B cell (primary cell): ENCODE measurements around the gene NUDT3. TPM values are rescaled to one million over a fixed set of nuclear protein-coding genes. Genes with fewer than 3 reads are reported as not detected.

ENCODE experiments used
- ATAC-seq: fragments of 200-7000 bp; cut with Tn5 transposase; one replicate; pipeline ENCODE4 v1.10.0; 2021; ENCODE audit warnings: low read depth, mild to moderate bottlenecking, moderate number of reproducible peaks, moderate library complexity
- CTCF ChIA-PET: fragments of 350-600 bp; sonication (Branson Sonifier 250); formaldehyde crosslinking; loops from one replicate; lab custom pipeline; 2021; ENCODE audit warnings: antibody characterized with exemption, inconsistent platforms; lab: Charles Lee
- POLR2A ChIA-PET: fragments of 350-600 bp; sonication (Branson Sonifier 250); formaldehyde crosslinking; loops from one replicate; lab custom pipeline; 2021; ENCODE audit warnings: antibody characterized with exemption; lab: Charles Lee
- DNase-seq: peaks from one replicate; pipeline ENCODE4 v3.0.0; 2013
- H2AFZ ChIP-seq: 2 replicates; pipeline ENCODE4 v1.6.1; 2012; ENCODE audit warnings: mild to moderate bottlenecking, low read depth, low read length; ENCODE audit not compliant: insufficient read depth, poor library complexity, severe bottlenecking
- H3K27ac ChIP-seq, 2 donors: 1 replicate in 1 of 2; 2 replicates in 1 of 2; pipeline ENCODE4 v1.5.1; 2012 to 2013; ENCODE audit warnings: low read length in 2 of 2, mild to moderate bottlenecking in 2 of 2, moderate library complexity in 1 of 2
- H3K27me3 ChIP-seq, 4 experiments: fragments of 200-600 bp in 1 of 4; sonication (generic) in 1 of 4; replicated peaks in 1 of 4; 1 replicate in 2 of 4; 2 replicates in 2 of 4; pipeline versions ENCODE4 v1.6.1 to v1.7.0; 2013 to 2016; ENCODE audit warnings: low read length in 3 of 4, mild to moderate bottlenecking in 2 of 4, mixed read lengths in 1 of 4, moderate library complexity in 1 of 4; ENCODE audit not compliant: insufficient read depth in 4 of 4, control insufficient read depth in 3 of 4; ENCODE audit errors: control extremely low read depth in 1 of 4
- H3K36me3 ChIP-seq, 2 experiments: replicated peaks in 1 of 2; 1 replicate in 1 of 2; 2 replicates in 1 of 2; pipeline versions ENCODE4 v1.6.1 to v1.7.1; 2013; ENCODE audit warnings: low read length in 1 of 2; ENCODE audit not compliant: insufficient read depth in 2 of 2, control insufficient read depth in 1 of 2; ENCODE audit errors: control extremely low read depth in 1 of 2, extremely low read depth in 1 of 2
- H3K4me1 ChIP-seq, 2 donors: fragments of 200-600 bp in 1 of 2; sonication (generic) in 1 of 2; 1 replicate in 1 of 2; 2 replicates in 1 of 2; pipeline versions ENCODE4 v1.5.1 to v1.6.1; 2013 to 2017; ENCODE audit warnings: low read length in 2 of 2; ENCODE audit not compliant: control insufficient read depth in 2 of 2, insufficient read depth in 2 of 2
- H3K4me2 ChIP-seq: replicated peaks from 2 replicates; pipeline ENCODE3; 2012; ENCODE audit warnings: mild to moderate bottlenecking, low read depth, low read length; ENCODE audit not compliant: poor library complexity, severe bottlenecking
- H3K4me3 ChIP-seq, 5 experiments: fragments of 200-600 bp in 1 of 5; sonication (generic) in 1 of 5; 1 replicate in 3 of 5; 2 replicates in 2 of 5; pipeline versions ENCODE4 v1.5.1 to v1.7.0; 2011 to 2016; ENCODE audit warnings: low read length in 4 of 5, mild to moderate bottlenecking in 4 of 5, low read depth in 2 of 5, control low read depth in 1 of 5, moderate library complexity in 1 of 5; ENCODE audit not compliant: insufficient read depth in 1 of 5; ENCODE audit errors: control extremely low read depth in 1 of 5, extremely low read depth in 1 of 5
- H3K79me2 ChIP-seq: fragments of 200-600 bp; sonication (generic); one replicate; pipeline ENCODE4 v1.6.0; 2016; ENCODE audit warnings: low read length; ENCODE audit not compliant: control insufficient read depth, insufficient read depth
- H3K9ac ChIP-seq: fragments of 200-600 bp; sonication (generic); 2 replicates; pipeline ENCODE4 v1.6.1; 2017; ENCODE audit warnings: mild to moderate bottlenecking, low read length, moderate library complexity
- H3K9me3 ChIP-seq, 3 donors: one replicate each; pipeline versions ENCODE4 v1.6.1 to v1.7.1; 2013; ENCODE audit warnings: low read length in 2 of 3; ENCODE audit not compliant: control insufficient read depth in 2 of 3, insufficient read depth in 1 of 3; ENCODE audit errors: control extremely low read depth in 1 of 3
- H4K20me1 ChIP-seq: 2 replicates; pipeline ENCODE4 v1.6.0; 2012; ENCODE audit warnings: mild to moderate bottlenecking, low read length; ENCODE audit not compliant: insufficient read depth, control insufficient read depth, poor library complexity, severe bottlenecking
- H3K27ac Mint-ChIP-seq: one replicate; pipeline ENCODE4 v1.8.0; 2021; ENCODE audit warnings: mixed read lengths
- H3K27me3 Mint-ChIP-seq: one replicate; pipeline ENCODE4 v1.8.0; 2021; ENCODE audit warnings: mixed read lengths
- H3K4me1 Mint-ChIP-seq: one replicate; pipeline ENCODE4 v1.8.0; 2021; ENCODE audit warnings: mixed read lengths
- H3K4me3 Mint-ChIP-seq: one replicate; pipeline ENCODE4 v1.8.0; 2021; ENCODE audit warnings: mixed read lengths
- H3K9me3 Mint-ChIP-seq: one replicate; pipeline ENCODE4 v1.8.0; 2022; ENCODE audit warnings: mixed read lengths; ENCODE audit not compliant: insufficient read depth
- EZH2 ChIP-seq: IDR thresholded peaks from 2 replicates; pipeline ENCODE4 v1.6.1; 2012; ENCODE audit warnings: borderline replicate concordance, low read depth, mild to moderate bottlenecking, moderate library complexity, low read length; ENCODE audit not compliant: insufficient read depth, poor library complexity, severe bottlenecking
- WGBS: methylation state at CpG from one replicate; pipeline ENCODE4 v1.1.5; 2013; ENCODE audit warnings: missing lambda C conversion rate; ENCODE audit not compliant: insufficient coverage; 5-methylcytosine and 5-hydroxymethylcytosine counted together
- intact Hi-C: fragments of 100-400 bp; cut with micrococcal nuclease; formaldehyde crosslinking; loops from one replicate; pipeline ENCODE4 v1.10.0; 2022
- polyA plus RNA-seq: library from polyadenylated mRNA; depleted of rRNA; stranded (reverse); fragments of >200 nt; gene quantifications from 2 replicates; pipeline ENCODE4 v1.2.3, GENCODE V29; 2012
- total RNA-seq, 2 donors: library from RNA; stranded (reverse); fragments of 120-200 nt in 1 of 2; gene quantifications; 1 replicate in 1 of 2; 2 replicates in 1 of 2; pipeline versions ENCODE4 v1.2.3 to v1.2.4, GENCODE V29; 2013 to 2022
- TF ChIP-seq, protein P1 (sequence below): fragments of 200-600 bp; IDR thresholded peaks from one replicate; pipeline ENCODE4 v1.8.0; 2022; ENCODE audit warnings: antibody characterized with exemption, mild to moderate bottlenecking

Gene NUDT3
- total and polyA plus RNA-seq, 2 donors (not counting 1 experiment from before 2014, with no cell fraction given) = 18.2 to 37.4 TPM

DNA sequence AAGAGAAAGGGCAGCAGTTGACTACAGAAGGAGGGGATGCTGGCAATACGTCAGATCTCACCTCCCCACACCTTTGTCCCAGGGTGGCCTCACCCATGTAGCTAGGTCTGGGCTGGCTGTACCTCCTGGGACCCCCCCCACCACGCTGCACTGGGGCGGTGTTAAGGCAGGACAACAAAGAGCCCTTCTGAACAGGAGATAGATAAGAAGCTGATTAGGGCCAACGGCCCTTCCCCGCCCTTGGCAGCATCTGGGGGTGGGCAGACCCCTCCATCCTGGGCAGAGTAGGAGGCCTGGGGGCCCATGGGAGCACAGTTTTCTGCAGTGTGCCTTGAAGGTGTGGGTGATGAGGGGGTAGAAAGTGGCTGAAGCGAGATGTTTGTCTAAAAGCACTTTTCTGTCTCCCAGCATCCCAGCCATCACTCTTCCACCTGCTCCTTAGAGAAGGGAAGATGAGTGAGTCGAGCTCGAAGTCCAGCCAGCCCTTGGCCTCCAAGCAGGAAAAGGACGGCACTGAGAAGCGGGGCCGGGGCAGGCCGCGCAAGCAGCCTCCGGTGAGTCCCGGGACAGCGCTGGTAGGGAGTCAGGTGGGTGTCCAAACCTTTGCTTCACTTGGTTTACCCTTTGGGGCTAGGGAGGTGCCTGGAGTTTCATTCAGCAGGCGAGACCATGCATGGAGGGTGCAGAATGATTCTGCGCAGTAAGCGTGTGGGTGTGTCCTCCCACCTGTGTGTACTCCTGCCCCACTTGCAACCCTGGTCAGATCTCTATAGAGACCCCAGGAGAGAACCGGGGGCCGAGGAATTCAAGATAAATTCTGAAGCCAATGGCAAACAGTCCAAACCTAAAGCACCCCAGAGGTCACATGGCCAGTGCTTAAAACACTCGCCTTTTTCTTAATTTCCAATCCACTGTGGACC lies 151.9 kb downstream of the NUDT3 start:
- Mint-ChIP-seq H3K27me3 (no peaks in the 10 kb centered on the region), H3K9me3 (no peaks in the 10 kb centered on the region), H3K4me1 (peaks cover 50% of the 10 kb centered on the region), H3K4me3 (no peak overlapping the region), H3K27ac (no peak overlapping the region)
- Histone ChIP-seq H3K79me2 (peaks cover 38% of the 10 kb centered on the region), H3K27ac (peak overlapping the region in 1 of 2 donors; percentile 10), H3K9ac (no peak overlapping the region), H3K4me3 (no peak overlapping the region), H3K4me2 (no peak overlapping the region), H3K36me3 (peaks cover 0 to 36% of the 10 kb centered on the region in 2 experiments), H4K20me1 (peaks cover 63% of the 10 kb centered on the region), H3K4me1 (peaks cover 22 to 30% of the 10 kb centered on the region in 2 donors), H3K9me3 (no peaks in the 10 kb centered on the region), H3K27me3 (no peaks in the 10 kb centered on the region), H2AFZ (no peak overlapping the region)
- ATAC-seq = no peak
- ChIA-PET CTCF (interaction anchor here (0.8 to 1.3 kb wide), 4 partner anchors 9 to 175 kb away, joined by 3 to 4 read pairs (median 4); no protein-coding TSS in a partner anchor), POLR2A (interaction anchor here (0.5 to 0.9 kb wide), 2 partner anchors 17 to 182 kb away, joined by 3 read pairs; no protein-coding TSS in a partner anchor)
- TF ChIP-seq, protein P1, sequence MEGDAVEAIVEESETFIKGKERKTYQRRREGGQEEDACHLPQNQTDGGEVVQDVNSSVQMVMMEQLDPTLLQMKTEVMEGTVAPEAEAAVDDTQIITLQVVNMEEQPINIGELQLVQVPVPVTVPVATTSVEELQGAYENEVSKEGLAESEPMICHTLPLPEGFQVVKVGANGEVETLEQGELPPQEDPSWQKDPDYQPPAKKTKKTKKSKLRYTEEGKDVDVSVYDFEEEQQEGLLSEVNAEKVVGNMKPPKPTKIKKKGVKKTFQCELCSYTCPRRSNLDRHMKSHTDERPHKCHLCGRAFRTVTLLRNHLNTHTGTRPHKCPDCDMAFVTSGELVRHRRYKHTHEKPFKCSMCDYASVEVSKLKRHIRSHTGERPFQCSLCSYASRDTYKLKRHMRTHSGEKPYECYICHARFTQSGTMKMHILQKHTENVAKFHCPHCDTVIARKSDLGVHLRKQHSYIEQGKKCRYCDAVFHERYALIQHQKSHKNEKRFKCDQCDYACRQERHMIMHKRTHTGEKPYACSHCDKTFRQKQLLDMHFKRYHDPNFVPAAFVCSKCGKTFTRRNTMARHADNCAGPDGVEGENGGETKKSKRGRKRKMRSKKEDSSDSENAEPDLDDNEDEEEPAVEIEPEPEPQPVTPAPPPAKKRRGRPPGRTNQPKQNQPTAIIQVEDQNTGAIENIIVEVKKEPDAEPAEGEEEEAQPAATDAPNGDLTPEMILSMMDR = no peak
- no peak for TF ChIP-seq EZH2
- intact Hi-C loops = no loop called here
- WGBS = 93% methylated on average over 17 of the region's 22 CpGs
- DNase-seq = no peak
